ENCODE results near the gene PACSIN3.
A peak's percentile ranks its signal among the peaks of the same experiment; 100 is the strongest.

Gene PACSIN3

GRCh38 chr11:47176328-47177228, 9.7 kb downstream of the PACSIN3 start, which contains the start of gene ARFGAP2:
ARFGAP2 (minus strand) TSS chr11:47176879; CDS start chr11:47176853, 26 bp downstream.
- DNase-seq (ENCODE audit: low read depth) = peak; percentile 93

GRCh38 chr11:47175746-47176327, 10.4 kb downstream of the PACSIN3 start:
- no peak for DNase-seq (ENCODE audit: low read depth)

GRCh38 chr11:47172740-47173336, 13.4 kb downstream of the PACSIN3 start:
- no peak for DNase-seq (ENCODE audit: low read depth)

GRCh38 chr11:47171856-47172255, 14.4 kb downstream of the PACSIN3 start:
- DNase-seq (ENCODE audit: low read depth) = no peak

GRCh38 chr11:47171061-47171838, 15.0 kb downstream of the PACSIN3 start:
- no peak for DNase-seq (ENCODE audit: low read depth)

- DNase-seq (ENCODE audit: low read depth) = no peak
These were observed 19.9 kb downstream of the PACSIN3 start for GRCh38 chr11:47166368-47166767.

- DNase-seq (ENCODE audit: low read depth) = no peak
These were observed 20.9 kb downstream of the PACSIN3 start for GRCh38 chr11:47165253-47165840.

GRCh38 chr11:47164321-47164720, 21.9 kb downstream of the PACSIN3 start:
- no peak for DNase-seq (ENCODE audit: low read depth)

GRCh38 chr11:47163898-47164297, 22.3 kb downstream of the PACSIN3 start:
- DNase-seq (ENCODE audit: low read depth) = no peak

- no peak for DNase-seq (ENCODE audit: low read depth)
These were observed 23.0 kb downstream of the PACSIN3 start for GRCh38 chr11:47163193-47163592.

GRCh38 chr11:47162426-47162825, 23.8 kb downstream of the PACSIN3 start:
- DNase-seq (ENCODE audit: low read depth) = no peak

GRCh38 chr11:47161890-47162289, 24.3 kb downstream of the PACSIN3 start:
- no peak for DNase-seq (ENCODE audit: low read depth)

GRCh38 chr11:47161134-47161854, 24.9 kb downstream of the PACSIN3 start:
- DNase-seq (ENCODE audit: low read depth) = peak; percentile 39

- DNase-seq (ENCODE audit: low read depth) = no peak
These were observed 25.5 kb downstream of the PACSIN3 start for GRCh38 chr11:47160753-47161133.

GRCh38 chr11:47158242-47158641, 28.0 kb downstream of the PACSIN3 start:
- DNase-seq (ENCODE audit: low read depth) = no peak

- DNase-seq (ENCODE audit: low read depth) = no peak
These were observed 28.4 kb downstream of the PACSIN3 start for GRCh38 chr11:47157805-47158204.

- no peak for DNase-seq (ENCODE audit: low read depth)
These were observed 29.3 kb downstream of the PACSIN3 start for GRCh38 chr11:47156951-47157350.

GRCh38 chr11:47156333-47156732, 29.9 kb downstream of the PACSIN3 start:
- DNase-seq (ENCODE audit: low read depth) = no peak

- no peak for DNase-seq (ENCODE audit: low read depth)
These were observed 30.4 kb downstream of the PACSIN3 start for GRCh38 chr11:47155879-47156278.

GRCh38 chr11:47154616-47155570, 31.3 kb downstream of the PACSIN3 start:
- DNase-seq (ENCODE audit: low read depth) = no peak

All from T follicular helper cell (primary cell).